HepG2 (cell line): ENCODE measurements around the gene COX6A2. TPM values are rescaled to one million over a fixed set of nuclear protein-coding genes. Genes with fewer than 3 reads are reported as not detected.

Source experiments
- ARID2 ChIP-seq: sonication (generic); formaldehyde crosslinking; IDR thresholded peaks from 2 replicates; pipeline ENCODE4 v1.8.1; 2022; ENCODE audit warnings: mild to moderate bottlenecking, missing genetic modification reagents, borderline replicate concordance
- BCL3 ChIP-seq: sonication (generic); formaldehyde crosslinking; IDR thresholded peaks from 2 replicates; pipeline ENCODE4 v1.5.1; 2020; ENCODE audit warnings: mild to moderate bottlenecking, missing genetic modification reagents, moderate library complexity
- HMG20B ChIP-seq: conservative IDR thresholded peaks from 2 replicates; pipeline ENCODE4 v1.6.1; 2016; ENCODE audit warnings: missing genetic modification reagents, missing compliant biosample characterization
- HOXA7 ChIP-seq: sonication (generic); formaldehyde crosslinking; IDR thresholded peaks from 2 replicates; pipeline ENCODE4 v1.8.1; 2022; ENCODE audit warnings: mild to moderate bottlenecking, missing genetic modification reagents, moderate library complexity
- KMT2B ChIP-seq: IDR thresholded peaks from 2 replicates; pipeline ENCODE4 v1.6.1; 2016; ENCODE audit warnings: missing genetic modification reagents, missing compliant biosample characterization
- MTF1 ChIP-seq: sonication (generic); formaldehyde crosslinking; IDR thresholded peaks from 2 replicates; pipeline ENCODE4 v1.5.0; 2020; ENCODE audit warnings: missing genetic modification reagents
- NR2F2 ChIP-seq: IDR thresholded peaks from 2 replicates; pipeline ENCODE4 v1.6.1; 2012; ENCODE audit warnings: low read depth, inconsistent platforms, borderline replicate concordance
- POLR2A ChIP-seq, 2 experiments: IDR thresholded peaks; 2 replicates each; pipeline ENCODE4 v1.6.1; 2011; ENCODE audit warnings: low read depth in 2 of 2, low read length in 2 of 2, mild to moderate bottlenecking in 1 of 2, moderate library complexity in 1 of 2; ENCODE audit not compliant: insufficient read depth in 1 of 2
- SAP130 ChIP-seq: IDR thresholded peaks from 2 replicates; pipeline ENCODE4 v1.6.1; 2016; ENCODE audit warnings: low read depth
- TMF1 ChIP-seq: sonication (generic); formaldehyde crosslinking; IDR thresholded peaks from 2 replicates; pipeline ENCODE4 v1.8.1; 2022; ENCODE audit warnings: low read depth, missing genetic modification reagents
- ZBTB7B ChIP-seq: sonication (generic); formaldehyde crosslinking; IDR thresholded peaks from 2 replicates; pipeline ENCODE4 v1.4.0; 2020; ENCODE audit warnings: missing genetic modification reagents
- ZNF232 ChIP-seq: sonication (generic); formaldehyde crosslinking; IDR thresholded peaks from 2 replicates; pipeline ENCODE4 v1.4.0; 2020; ENCODE audit warnings: missing genetic modification reagents, borderline replicate concordance
- ZNF280B ChIP-seq: sonication (generic); formaldehyde crosslinking; IDR thresholded peaks from 2 replicates; pipeline ENCODE4 v1.5.0; 2020; ENCODE audit warnings: missing genetic modification reagents, mild to moderate bottlenecking, borderline replicate concordance
- ZNF337 ChIP-seq: sonication (generic); formaldehyde crosslinking; IDR thresholded peaks from 2 replicates; pipeline ENCODE4 v1.5.1; 2020; ENCODE audit warnings: missing genetic modification reagents, low read depth, mild to moderate bottlenecking, borderline replicate concordance
- ZNF687 ChIP-seq: sonication (generic); formaldehyde crosslinking; IDR thresholded peaks from 2 replicates; pipeline ENCODE4 v1.5.1; 2020; ENCODE audit warnings: mild to moderate bottlenecking, missing genetic modification reagents, moderate library complexity
- polyA plus RNA-seq, 8 experiments: library from polyadenylated mRNA; depleted of rRNA in 3 of 8; stranded (reverse) in 7 of 8; unstranded in 1 of 8; fragments of >200 nt; fragmentation: Illumina TruSeq in 4 of 8; extraction: Trizol in 4 of 8; gene quantifications; 2 replicates each; pipeline versions ENCODE4 v1.2.1 to v1.2.3, GENCODE V29; 2011 to 2016; ENCODE audit warnings: low read depth in 4 of 8, missing spikeins in 1 of 8, mixed read lengths in 1 of 8; ENCODE audit not compliant: insufficient read depth in 1 of 8
- total RNA-seq, 5 experiments: library from RNA; depleted of rRNA; stranded (reverse); fragments of >200 nt; fragmentation: Illumina TruSeq; extraction: Trizol; gene quantifications; 2 replicates each; pipeline ENCODE4 v1.2.3, GENCODE V29; 2016; ENCODE audit warnings: low read depth in 1 of 5
- TF ChIP-seq, protein P1 (sequence below): sonication (generic); formaldehyde crosslinking; IDR thresholded peaks from 2 replicates; pipeline ENCODE4 v1.9.0; 2022; ENCODE audit warnings: low read depth, missing genetic modification reagents
- TF ChIP-seq, protein P2 (sequence below): sonication (generic); formaldehyde crosslinking; IDR thresholded peaks from 2 replicates; pipeline ENCODE4 v1.5.0; 2020; ENCODE audit warnings: missing genetic modification reagents
- TF ChIP-seq, protein P3 (sequence below): sonication (generic); formaldehyde crosslinking; IDR thresholded peaks from 2 replicates; pipeline ENCODE4 v1.4.0; 2020; ENCODE audit warnings: missing genetic modification reagents, borderline replicate concordance
- TF ChIP-seq, protein P4 (sequence below): sonication (generic); formaldehyde crosslinking; IDR thresholded peaks from 2 replicates; pipeline ENCODE4 v1.5.0; 2020; ENCODE audit warnings: missing genetic modification reagents, mild to moderate bottlenecking, borderline replicate concordance

Gene COX6A2
- total and polyA plus RNA-seq, 2 of the 13 experiments (the other 11 are each of a cell fraction or from before 2014, with no cell fraction given): not detected

- TF ChIP-seq, protein P1, sequence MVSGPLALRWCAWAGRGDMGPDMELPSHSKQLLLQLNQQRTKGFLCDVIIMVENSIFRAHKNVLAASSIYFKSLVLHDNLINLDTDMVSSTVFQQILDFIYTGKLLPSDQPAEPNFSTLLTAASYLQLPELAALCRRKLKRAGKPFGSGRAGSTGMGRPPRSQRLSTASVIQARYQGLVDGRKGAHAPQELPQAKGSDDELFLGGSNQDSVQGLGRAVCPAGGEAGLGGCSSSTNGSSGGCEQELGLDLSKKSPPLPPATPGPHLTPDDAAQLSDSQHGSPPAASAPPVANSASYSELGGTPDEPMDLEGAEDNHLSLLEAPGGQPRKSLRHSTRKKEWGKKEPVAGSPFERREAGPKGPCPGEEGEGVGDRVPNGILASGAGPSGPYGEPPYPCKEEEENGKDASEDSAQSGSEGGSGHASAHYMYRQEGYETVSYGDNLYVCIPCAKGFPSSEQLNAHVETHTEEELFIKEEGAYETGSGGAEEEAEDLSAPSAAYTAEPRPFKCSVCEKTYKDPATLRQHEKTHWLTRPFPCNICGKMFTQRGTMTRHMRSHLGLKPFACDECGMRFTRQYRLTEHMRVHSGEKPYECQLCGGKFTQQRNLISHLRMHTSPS (CRISPR knock-in tag): no peak
- TF ChIP-seq ZNF280B (CRISPR knock-in tag): no peak
- TF ChIP-seq NR2F2: no peak
- TF ChIP-seq, protein P2, sequence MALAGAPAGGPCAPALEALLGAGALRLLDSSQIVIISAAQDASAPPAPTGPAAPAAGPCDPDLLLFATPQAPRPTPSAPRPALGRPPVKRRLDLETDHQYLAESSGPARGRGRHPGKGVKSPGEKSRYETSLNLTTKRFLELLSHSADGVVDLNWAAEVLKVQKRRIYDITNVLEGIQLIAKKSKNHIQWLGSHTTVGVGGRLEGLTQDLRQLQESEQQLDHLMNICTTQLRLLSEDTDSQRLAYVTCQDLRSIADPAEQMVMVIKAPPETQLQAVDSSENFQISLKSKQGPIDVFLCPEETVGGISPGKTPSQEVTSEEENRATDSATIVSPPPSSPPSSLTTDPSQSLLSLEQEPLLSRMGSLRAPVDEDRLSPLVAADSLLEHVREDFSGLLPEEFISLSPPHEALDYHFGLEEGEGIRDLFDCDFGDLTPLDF: no peak
- TF ChIP-seq ZNF687 (CRISPR knock-in tag): no peak
- TF ChIP-seq ARID2 (CRISPR knock-in tag): no peak
- TF ChIP-seq ZNF337 (CRISPR knock-in tag): no peak
- no peak for TF ChIP-seq TMF1
- no peak for TF ChIP-seq ZNF232 (CRISPR knock-in tag)
- no peak for TF ChIP-seq HOXA7 (CRISPR knock-in tag)
- TF ChIP-seq SAP130: peak; percentile 17; the same call in 1 of the 2 replicates
- no peak for TF ChIP-seq KMT2B (CRISPR knock-in tag)
- TF ChIP-seq, protein P3, sequence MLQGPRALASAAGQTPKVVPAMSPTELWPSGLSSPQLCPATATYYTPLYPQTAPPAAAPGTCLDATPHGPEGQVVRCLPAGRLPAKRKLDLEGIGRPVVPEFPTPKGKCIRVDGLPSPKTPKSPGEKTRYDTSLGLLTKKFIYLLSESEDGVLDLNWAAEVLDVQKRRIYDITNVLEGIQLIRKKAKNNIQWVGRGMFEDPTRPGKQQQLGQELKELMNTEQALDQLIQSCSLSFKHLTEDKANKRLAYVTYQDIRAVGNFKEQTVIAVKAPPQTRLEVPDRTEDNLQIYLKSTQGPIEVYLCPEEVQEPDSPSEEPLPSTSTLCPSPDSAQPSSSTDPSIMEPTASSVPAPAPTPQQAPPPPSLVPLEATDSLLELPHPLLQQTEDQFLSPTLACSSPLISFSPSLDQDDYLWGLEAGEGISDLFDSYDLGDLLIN (CRISPR knock-in tag): no peak
- TF ChIP-seq BCL3: no peak
- no peak for TF ChIP-seq MTF1 (CRISPR knock-in tag)
- TF ChIP-seq, protein P4, sequence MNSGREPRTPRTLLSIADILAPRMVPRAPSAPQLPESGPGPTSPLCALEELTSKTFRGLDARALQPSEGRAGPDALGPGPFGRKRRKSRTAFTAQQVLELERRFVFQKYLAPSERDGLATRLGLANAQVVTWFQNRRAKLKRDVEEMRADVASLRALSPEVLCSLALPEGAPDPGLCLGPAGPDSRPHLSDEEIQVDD: no peak
- no peak for TF ChIP-seq HMG20B (CRISPR knock-in tag)
- TF ChIP-seq POLR2A (IDR thresholded peaks at IDR 0.05; ENCODE audit: insufficient read depth in 1 of 2, low read depth in 2 of 2, low read length in 2 of 2): 0 out of 4 replicates have a peak, but pooled peaks of 1 of the 2 experiments have one; percentile 35
- no peak for TF ChIP-seq ZBTB7B (CRISPR knock-in tag)
Measured at GRCh38 chr16:31456988-31457360, 28.8 kb upstream of the COX6A2 start (continued).
